ENCODE results near the gene SPEN.

DNA sequence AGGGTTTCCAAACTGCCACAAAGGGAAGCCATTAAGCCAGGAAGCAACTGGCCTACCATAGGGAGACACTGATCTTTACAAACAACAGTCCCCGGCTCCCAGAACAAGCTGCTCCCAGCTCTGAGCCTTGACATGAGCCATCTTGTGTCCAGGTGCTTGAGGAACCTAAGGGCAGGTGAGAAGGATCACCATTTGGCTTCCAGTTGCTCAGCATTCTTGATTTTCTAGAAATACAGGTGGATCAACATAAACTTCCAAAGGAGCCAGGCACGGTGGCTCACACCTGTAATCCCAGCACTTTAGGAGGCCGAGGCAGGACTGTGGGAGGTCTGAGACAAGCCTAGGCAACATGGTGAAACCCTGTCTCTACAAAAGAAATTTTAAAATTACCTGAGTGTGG, 106.8 kb downstream of the SPEN start:
- TF ChIP-seq, protein P1, sequence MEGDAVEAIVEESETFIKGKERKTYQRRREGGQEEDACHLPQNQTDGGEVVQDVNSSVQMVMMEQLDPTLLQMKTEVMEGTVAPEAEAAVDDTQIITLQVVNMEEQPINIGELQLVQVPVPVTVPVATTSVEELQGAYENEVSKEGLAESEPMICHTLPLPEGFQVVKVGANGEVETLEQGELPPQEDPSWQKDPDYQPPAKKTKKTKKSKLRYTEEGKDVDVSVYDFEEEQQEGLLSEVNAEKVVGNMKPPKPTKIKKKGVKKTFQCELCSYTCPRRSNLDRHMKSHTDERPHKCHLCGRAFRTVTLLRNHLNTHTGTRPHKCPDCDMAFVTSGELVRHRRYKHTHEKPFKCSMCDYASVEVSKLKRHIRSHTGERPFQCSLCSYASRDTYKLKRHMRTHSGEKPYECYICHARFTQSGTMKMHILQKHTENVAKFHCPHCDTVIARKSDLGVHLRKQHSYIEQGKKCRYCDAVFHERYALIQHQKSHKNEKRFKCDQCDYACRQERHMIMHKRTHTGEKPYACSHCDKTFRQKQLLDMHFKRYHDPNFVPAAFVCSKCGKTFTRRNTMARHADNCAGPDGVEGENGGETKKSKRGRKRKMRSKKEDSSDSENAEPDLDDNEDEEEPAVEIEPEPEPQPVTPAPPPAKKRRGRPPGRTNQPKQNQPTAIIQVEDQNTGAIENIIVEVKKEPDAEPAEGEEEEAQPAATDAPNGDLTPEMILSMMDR (conservative IDR thresholded peaks at IDR 0.05; ENCODE audit: low read depth in 2 of 2), result no peak
- TF ChIP-seq JUNB (IDR thresholded peaks at IDR 0.05; ENCODE audit: unreplicated experiment) (no peak), POLR2AphosphoS5 (IDR thresholded peaks at IDR 0.05; ENCODE audit: low read depth) (no peak), EZH2phosphoT487 (IDR thresholded peaks at IDR 0.05; ENCODE audit: unreplicated experiment) (no peak), CREB1 (CRISPR knock-in tag; IDR thresholded peaks at IDR 0.05; ENCODE audit: low read depth) (no peak), EZH2 (IDR thresholded peaks at IDR 0.05; ENCODE audit: low read depth, unreplicated experiment) (no peak), NANOG (IDR thresholded peaks at IDR 0.05; ENCODE audit: borderline replicate concordance) (no peak)
- TF ChIP-seq, protein P2, sequence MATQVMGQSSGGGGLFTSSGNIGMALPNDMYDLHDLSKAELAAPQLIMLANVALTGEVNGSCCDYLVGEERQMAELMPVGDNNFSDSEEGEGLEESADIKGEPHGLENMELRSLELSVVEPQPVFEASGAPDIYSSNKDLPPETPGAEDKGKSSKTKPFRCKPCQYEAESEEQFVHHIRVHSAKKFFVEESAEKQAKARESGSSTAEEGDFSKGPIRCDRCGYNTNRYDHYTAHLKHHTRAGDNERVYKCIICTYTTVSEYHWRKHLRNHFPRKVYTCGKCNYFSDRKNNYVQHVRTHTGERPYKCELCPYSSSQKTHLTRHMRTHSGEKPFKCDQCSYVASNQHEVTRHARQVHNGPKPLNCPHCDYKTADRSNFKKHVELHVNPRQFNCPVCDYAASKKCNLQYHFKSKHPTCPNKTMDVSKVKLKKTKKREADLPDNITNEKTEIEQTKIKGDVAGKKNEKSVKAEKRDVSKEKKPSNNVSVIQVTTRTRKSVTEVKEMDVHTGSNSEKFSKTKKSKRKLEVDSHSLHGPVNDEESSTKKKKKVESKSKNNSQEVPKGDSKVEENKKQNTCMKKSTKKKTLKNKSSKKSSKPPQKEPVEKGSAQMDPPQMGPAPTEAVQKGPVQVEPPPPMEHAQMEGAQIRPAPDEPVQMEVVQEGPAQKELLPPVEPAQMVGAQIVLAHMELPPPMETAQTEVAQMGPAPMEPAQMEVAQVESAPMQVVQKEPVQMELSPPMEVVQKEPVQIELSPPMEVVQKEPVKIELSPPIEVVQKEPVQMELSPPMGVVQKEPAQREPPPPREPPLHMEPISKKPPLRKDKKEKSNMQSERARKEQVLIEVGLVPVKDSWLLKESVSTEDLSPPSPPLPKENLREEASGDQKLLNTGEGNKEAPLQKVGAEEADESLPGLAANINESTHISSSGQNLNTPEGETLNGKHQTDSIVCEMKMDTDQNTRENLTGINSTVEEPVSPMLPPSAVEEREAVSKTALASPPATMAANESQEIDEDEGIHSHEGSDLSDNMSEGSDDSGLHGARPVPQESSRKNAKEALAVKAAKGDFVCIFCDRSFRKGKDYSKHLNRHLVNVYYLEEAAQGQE (IDR thresholded peaks at IDR 0.05; ENCODE audit: unreplicated experiment), result no peak

All from GM23338 (cell line).